Measurements from ENCODE around the gene BEND2.

BEND2 gene

DNA sequence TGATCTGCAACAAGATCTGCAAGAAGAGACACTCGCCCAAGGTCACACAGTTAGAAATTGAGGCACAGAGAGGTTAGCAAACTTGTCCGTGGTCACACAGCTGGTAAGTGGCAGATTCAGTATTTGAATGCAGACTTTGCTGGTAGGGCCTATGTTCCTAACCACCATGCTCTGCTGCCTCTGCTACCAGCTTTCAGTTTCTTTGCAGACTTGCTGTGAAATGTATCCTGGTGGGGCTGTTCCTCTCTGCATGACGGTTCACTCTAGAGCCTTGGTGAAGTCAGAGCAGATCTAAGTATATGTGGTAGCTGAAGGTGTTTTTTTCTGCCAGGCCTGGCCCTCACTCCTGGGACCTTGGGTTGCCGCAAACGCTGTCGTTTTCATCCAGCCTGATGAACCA lies 87.1 kb downstream of the BEND2 start:
- DNase-seq = no peak

DNA sequence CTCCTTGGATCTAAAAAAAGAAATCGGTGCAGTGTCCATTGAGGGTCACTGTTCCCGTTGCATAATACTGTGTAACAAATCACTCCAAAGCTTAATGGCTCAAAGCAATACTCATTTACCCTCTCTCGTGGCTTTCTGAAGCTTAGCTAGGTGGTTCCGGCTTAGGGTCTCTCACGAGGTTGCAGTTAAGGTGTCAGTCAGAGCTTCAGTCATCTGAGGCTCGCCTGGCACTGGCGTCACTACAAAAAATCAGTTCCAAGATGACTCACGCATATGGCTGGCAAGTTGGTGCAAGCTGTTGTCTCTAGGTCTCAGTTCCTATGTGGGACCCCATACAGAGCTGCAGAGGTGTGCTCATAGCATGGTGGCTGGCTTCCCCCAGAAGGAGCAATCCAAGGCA lies 91.0 kb downstream of the BEND2 start:
- no peak for DNase-seq

DNA sequence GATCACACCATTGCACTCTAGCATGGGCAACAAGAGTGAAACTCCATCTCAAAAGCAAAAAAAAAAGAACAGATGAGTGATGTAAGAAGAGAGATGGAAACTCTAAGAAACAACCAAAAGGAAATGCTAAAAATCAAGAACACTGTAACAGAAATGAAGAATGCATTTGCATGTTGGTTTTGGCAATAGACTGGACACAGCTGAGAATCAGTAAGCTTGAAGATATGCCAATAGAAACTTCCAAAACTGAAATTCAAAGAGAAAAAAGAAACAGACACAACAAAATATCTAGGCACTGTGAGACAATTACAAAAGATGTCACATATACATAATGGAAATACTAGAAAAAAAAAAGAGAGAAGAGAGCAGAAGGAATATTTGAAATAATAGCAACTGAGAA lies 93.7 kb downstream of the BEND2 start:
- no peak for DNase-seq

DNA sequence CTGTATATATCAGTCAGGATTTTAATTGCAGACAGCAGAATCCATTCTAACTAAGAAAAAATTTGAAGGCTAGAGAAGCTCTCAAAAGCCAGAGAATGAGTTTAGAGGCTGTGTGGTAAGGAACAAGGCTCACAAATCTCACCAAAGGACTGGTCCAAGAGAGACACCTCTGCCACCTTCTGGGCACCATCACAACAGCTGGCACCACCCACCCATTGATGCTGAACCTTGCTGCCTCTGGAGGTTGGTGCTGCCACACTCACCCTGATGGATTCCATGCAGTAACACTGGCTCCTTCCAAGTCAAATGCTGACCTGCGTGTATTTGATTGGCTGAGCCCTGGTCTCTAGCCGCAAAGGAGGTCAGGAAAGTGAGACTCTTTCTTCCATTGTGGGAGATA lies 100.8 kb downstream of the BEND2 start:
- no peak for DNase-seq
